Trophoblast cell (in vitro differentiated cells and primary cell): ENCODE results near the gene PGM3.

ENCODE experiments used
- DNase-seq, 2 donors: peaks; one replicate each; pipeline ENCODE4 v3.0.0-alpha.2; 2016
- H2AFZ ChIP-seq: 2 replicates; pipeline ENCODE4 v1.6.1; 2013; ENCODE audit warnings: low read length, moderate library complexity, mild to moderate bottlenecking; ENCODE audit not compliant: insufficient read depth, poor library complexity
- H2AK5ac ChIP-seq: 2 replicates; pipeline ENCODE4 v1.6.1; 2013; ENCODE audit warnings: mild to moderate bottlenecking, low read length
- H2BK120ac ChIP-seq: 2 replicates; pipeline ENCODE4 v1.6.1; 2013; ENCODE audit warnings: low read length, mild to moderate bottlenecking, moderate library complexity; ENCODE audit not compliant: insufficient read depth, poor library complexity
- H2BK12ac ChIP-seq: 2 replicates; pipeline ENCODE4 v1.6.1; 2013; ENCODE audit warnings: mild to moderate bottlenecking, low read length, moderate library complexity
- H2BK5ac ChIP-seq: 2 replicates; pipeline ENCODE4 v1.6.1; 2013; ENCODE audit warnings: low read length, low read depth, moderate library complexity, mild to moderate bottlenecking; ENCODE audit not compliant: poor library complexity
- H3K14ac ChIP-seq: 2 replicates; pipeline ENCODE4 v1.6.1; 2013; ENCODE audit warnings: mild to moderate bottlenecking, low read length
- H3K18ac ChIP-seq: 2 replicates; pipeline ENCODE4 v1.6.1; 2013; ENCODE audit warnings: mild to moderate bottlenecking, low read length
- H3K23ac ChIP-seq: 2 replicates; pipeline ENCODE4 v1.6.1; 2013; ENCODE audit warnings: low read length
- H3K27ac ChIP-seq: 2 replicates; pipeline ENCODE4 v1.5.1; 2013; ENCODE audit warnings: low read depth, mild to moderate bottlenecking, inconsistent platforms, low read length, moderate library complexity
- H3K27me3 ChIP-seq: 2 replicates; pipeline ENCODE4 v1.6.1; 2013; ENCODE audit warnings: inconsistent platforms, mild to moderate bottlenecking, low read length, moderate library complexity; ENCODE audit not compliant: insufficient read depth
- H3K36me3 ChIP-seq, 2 experiments: 1 replicate in 1 of 2; 2 replicates in 1 of 2; pipeline ENCODE4 v1.6.1; 2013; ENCODE audit warnings: low read length in 2 of 2, mild to moderate bottlenecking in 2 of 2, moderate library complexity in 1 of 2; ENCODE audit not compliant: insufficient read depth in 2 of 2, control insufficient read depth in 1 of 2
- H3K4ac ChIP-seq: 2 replicates; pipeline ENCODE4 v1.6.1; 2013; ENCODE audit warnings: low read depth, mild to moderate bottlenecking, low read length, moderate library complexity
- H3K4me1 ChIP-seq, 2 experiments: 1 replicate in 1 of 2; 2 replicates in 1 of 2; pipeline ENCODE4 v1.6.1; 2013; ENCODE audit warnings: low read length in 2 of 2, mild to moderate bottlenecking in 2 of 2, moderate library complexity in 1 of 2; ENCODE audit not compliant: insufficient read depth in 2 of 2, control insufficient read depth in 1 of 2
- H3K4me2 ChIP-seq: 2 replicates; pipeline ENCODE4 v1.6.1; 2013; ENCODE audit warnings: inconsistent platforms, mild to moderate bottlenecking, low read length, moderate library complexity
- H3K4me3 ChIP-seq: 2 replicates; pipeline ENCODE4 v1.5.1; 2013; ENCODE audit warnings: mild to moderate bottlenecking, low read depth, low read length, inconsistent platforms
- H3K79me1 ChIP-seq: one replicate; pipeline ENCODE4 v1.6.1; 2013; ENCODE audit warnings: low read length
- H3K79me2 ChIP-seq: 2 replicates; pipeline ENCODE4 v1.6.1; 2013; ENCODE audit warnings: low read length, mild to moderate bottlenecking; ENCODE audit not compliant: control insufficient read depth, insufficient read depth, poor library complexity
- H3K9ac ChIP-seq: 2 replicates; pipeline ENCODE4 v1.6.1; 2013; ENCODE audit warnings: mild to moderate bottlenecking, low read length
- H3K9me3 ChIP-seq: 2 replicates; pipeline ENCODE4 v1.6.1; 2013; ENCODE audit warnings: low read depth, mild to moderate bottlenecking, control low read depth, inconsistent platforms, low read length; ENCODE audit not compliant: insufficient read depth
- H4K12ac ChIP-seq: 2 replicates; pipeline ENCODE4 v1.6.1; 2013; ENCODE audit warnings: low read depth, mild to moderate bottlenecking, low read length, moderate library complexity
- H4K8ac ChIP-seq: 2 replicates; pipeline ENCODE4 v1.6.1; 2013; ENCODE audit warnings: low read depth, mild to moderate bottlenecking, low read length, moderate library complexity
- H4K91ac ChIP-seq: one replicate; pipeline ENCODE4 v1.6.1; 2013; ENCODE audit warnings: low read depth, mild to moderate bottlenecking, low read length, moderate library complexity
- WGBS: extraction: QIAGEN DNeasy Blood & Tissue Kit; methylation state at CpG from one replicate; pipeline ENCODE4 v1.1.7; 2013; ENCODE audit warnings: missing lambda C conversion rate; ENCODE audit not compliant: insufficient read length, insufficient coverage; ENCODE audit errors: extremely low coverage; 5-methylcytosine and 5-hydroxymethylcytosine counted together

PGM3 gene

DNA sequence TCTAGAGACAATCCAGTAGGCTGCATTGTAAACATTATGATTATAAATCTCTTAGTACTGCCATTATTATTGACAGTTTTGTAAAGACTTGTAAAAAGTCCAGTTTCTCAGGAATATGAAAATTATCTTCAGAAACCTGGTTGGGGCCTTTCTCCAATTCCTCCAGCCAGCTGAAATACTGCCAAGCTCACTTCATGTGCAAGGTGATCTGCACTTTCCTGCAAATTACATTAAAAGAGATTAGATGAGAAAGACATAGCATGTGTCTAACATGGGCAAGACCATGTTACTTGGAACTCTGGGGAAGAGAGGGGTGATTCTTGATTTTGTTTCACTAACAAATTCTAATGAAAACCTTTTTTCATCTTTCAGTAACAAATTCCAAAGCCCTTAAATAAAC is 24.0 kb downstream of the PGM3 start:
- Histone ChIP-seq H2BK12ac (no peak overlapping the region), H3K4ac (no peak overlapping the region), H2BK5ac (no peak overlapping the region), H4K91ac (no peak overlapping the region), H2AFZ (no peak overlapping the region), H4K8ac (no peak overlapping the region), H3K9ac (no peak overlapping the region), H3K4me2 (no peak overlapping the region), H3K14ac (no peak overlapping the region), H3K79me1 (no peaks in the 10 kb centered on the region), H3K27ac (no peak overlapping the region), H3K9me3 (no peaks in the 10 kb centered on the region), H3K4me1 (no peaks in the 10 kb centered on the region), H3K36me3 (peaks cover 25 to 49% of the 10 kb centered on the region in 2 experiments), H2AK5ac (no peak overlapping the region), H3K23ac (no peak overlapping the region), H3K4me3 (no peak overlapping the region), H4K12ac (no peak overlapping the region), H3K27me3 (no peaks in the 10 kb centered on the region), H3K79me2 (no peaks in the 10 kb centered on the region), H3K18ac (no peak overlapping the region), H2BK120ac (no peak overlapping the region)
- no peak for DNase-seq

DNA sequence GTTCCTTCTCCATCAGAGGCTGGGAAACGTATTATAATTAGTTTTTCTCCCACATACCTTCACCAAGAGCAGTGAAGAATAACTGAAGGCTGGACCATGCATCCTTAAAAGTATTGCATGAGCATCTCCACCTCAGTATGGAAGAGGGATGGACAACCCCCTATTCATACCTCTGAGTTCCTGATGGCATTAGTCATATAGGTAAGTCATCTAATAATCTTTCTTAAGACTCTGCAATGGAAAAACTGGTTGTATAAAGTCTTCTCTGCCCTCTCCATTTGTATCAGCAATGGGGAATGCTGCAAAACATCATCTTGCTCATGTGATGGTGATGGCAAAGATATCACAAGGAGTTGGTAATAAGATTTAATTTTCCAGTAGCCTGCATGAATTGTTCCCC is 24.5 kb downstream of the PGM3 start:
- no peak overlapping the region for H2BK120ac ChIP-seq
- WGBS, result no CpG with 5 or more reads among the region's 1 CpG

DNA sequence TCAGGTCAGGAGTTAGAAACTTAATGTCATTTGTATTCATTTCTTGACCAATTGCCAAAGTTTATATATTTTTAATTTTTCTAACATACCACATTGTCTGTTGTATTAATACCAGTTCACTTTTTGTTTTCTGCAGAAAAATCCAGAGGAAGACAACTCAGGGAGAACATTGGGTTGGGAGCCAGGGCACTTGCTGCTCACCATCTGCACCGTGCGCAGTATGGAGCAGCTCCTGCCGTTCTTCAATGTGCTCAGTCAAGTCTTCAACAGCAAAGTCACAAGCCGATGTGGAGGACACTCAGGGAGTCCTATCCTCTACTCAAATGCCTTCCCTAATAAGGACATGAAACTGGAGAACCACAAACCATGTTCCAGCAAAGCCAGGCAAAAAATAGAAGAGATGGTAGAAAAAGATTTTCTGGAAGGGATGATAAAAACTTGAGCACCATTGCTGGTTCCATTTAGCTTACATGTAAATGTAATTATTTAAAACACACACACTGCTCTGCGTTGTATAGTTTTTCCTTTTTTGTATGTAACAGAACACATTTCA is 25.3 kb downstream of the PGM3 start:
- peaks cover 20 to 44% of the 10 kb centered on the region in 2 experiments for H3K36me3 ChIP-seq
- H3K4me3 ChIP-seq, result no peak overlapping the region
- no CpG with 5 or more reads among the region's 5 CpGs for WGBS
- no peaks in the 10 kb centered on the region for H3K4me1 ChIP-seq
- no peak overlapping the region for H3K27ac ChIP-seq
- H3K9me3 ChIP-seq, result no peaks in the 10 kb centered on the region
- no peak for DNase-seq
- H3K23ac ChIP-seq, result no peak overlapping the region
- no peak overlapping the region for H4K91ac ChIP-seq
- no peak overlapping the region for H2BK5ac ChIP-seq
- H4K12ac ChIP-seq, result peak overlapping the region; percentile 43
- no peak overlapping the region for H3K4me2 ChIP-seq
- no peak overlapping the region for H3K14ac ChIP-seq
- H3K4ac ChIP-seq, result no peak overlapping the region
- H3K18ac ChIP-seq, result no peak overlapping the region
- H3K9ac ChIP-seq, result no peak overlapping the region
- no peaks in the 10 kb centered on the region for H3K79me1 ChIP-seq
- no peak overlapping the region for H2BK120ac ChIP-seq
- no peak overlapping the region for H2BK12ac ChIP-seq
- H4K8ac ChIP-seq, result peak overlapping the region; percentile 60
- H2AK5ac ChIP-seq, result no peak overlapping the region
- no peaks in the 10 kb centered on the region for H3K79me2 ChIP-seq
- H2AFZ ChIP-seq, result no peak overlapping the region
- no peaks in the 10 kb centered on the region for H3K27me3 ChIP-seq

More for the DNA sequence above, 24.5 kb downstream of the PGM3 start:
- Histone ChIP-seq H3K23ac (no peak overlapping the region), H2AFZ (no peak overlapping the region), H3K4me2 (no peak overlapping the region), H2BK5ac (no peak overlapping the region), H3K79me2 (no peaks in the 10 kb centered on the region), H2AK5ac (no peak overlapping the region), H3K36me3 (peaks cover 21 to 47% of the 10 kb centered on the region in 2 experiments), H4K91ac (no peak overlapping the region), H4K12ac (no peak overlapping the region), H3K27me3 (no peaks in the 10 kb centered on the region), H3K14ac (no peak overlapping the region), H4K8ac (no peak overlapping the region), H3K9me3 (no peaks in the 10 kb centered on the region), H3K79me1 (no peaks in the 10 kb centered on the region), H2BK12ac (no peak overlapping the region), H3K9ac (no peak overlapping the region), H3K4me1 (no peaks in the 10 kb centered on the region), H3K27ac (no peak overlapping the region), H3K18ac (no peak overlapping the region), H3K4me3 (no peak overlapping the region), H3K4ac (no peak overlapping the region)
- DNase-seq, result peak; percentile 13

GRCh38 chr6:83160167-83160566 is 32.9 kb downstream of the PGM3 start:
- Histone ChIP-seq H3K4ac (no peak overlapping the region), H3K14ac (no peak overlapping the region), H3K4me3 (no peak overlapping the region), H2AK5ac (no peak overlapping the region), H3K36me3 (no peaks in the 10 kb centered on the region), H2BK5ac (no peak overlapping the region), H3K9ac (no peak overlapping the region), H3K27me3 (no peaks in the 10 kb centered on the region), H3K23ac (no peak overlapping the region), H2AFZ (no peak overlapping the region), H3K79me2 (no peaks in the 10 kb centered on the region), H3K27ac (no peak overlapping the region), H3K79me1 (no peaks in the 10 kb centered on the region), H2BK120ac (no peak overlapping the region), H4K8ac (no peak overlapping the region), H3K4me2 (no peak overlapping the region), H3K9me3 (no peaks in the 10 kb centered on the region), H3K4me1 (peaks cover 0 to 4% of the 10 kb centered on the region in 2 experiments), H3K18ac (no peak overlapping the region), H4K12ac (no peak overlapping the region), H4K91ac (no peak overlapping the region), H2BK12ac (no peak overlapping the region)
- peak; percentile 60 to 81 for DNase-seq
- no CpG with 5 or more reads among the region's 1 CpG for WGBS
